ENCODE results near the gene ANGEL2.

The ANGEL2 gene

DNA sequence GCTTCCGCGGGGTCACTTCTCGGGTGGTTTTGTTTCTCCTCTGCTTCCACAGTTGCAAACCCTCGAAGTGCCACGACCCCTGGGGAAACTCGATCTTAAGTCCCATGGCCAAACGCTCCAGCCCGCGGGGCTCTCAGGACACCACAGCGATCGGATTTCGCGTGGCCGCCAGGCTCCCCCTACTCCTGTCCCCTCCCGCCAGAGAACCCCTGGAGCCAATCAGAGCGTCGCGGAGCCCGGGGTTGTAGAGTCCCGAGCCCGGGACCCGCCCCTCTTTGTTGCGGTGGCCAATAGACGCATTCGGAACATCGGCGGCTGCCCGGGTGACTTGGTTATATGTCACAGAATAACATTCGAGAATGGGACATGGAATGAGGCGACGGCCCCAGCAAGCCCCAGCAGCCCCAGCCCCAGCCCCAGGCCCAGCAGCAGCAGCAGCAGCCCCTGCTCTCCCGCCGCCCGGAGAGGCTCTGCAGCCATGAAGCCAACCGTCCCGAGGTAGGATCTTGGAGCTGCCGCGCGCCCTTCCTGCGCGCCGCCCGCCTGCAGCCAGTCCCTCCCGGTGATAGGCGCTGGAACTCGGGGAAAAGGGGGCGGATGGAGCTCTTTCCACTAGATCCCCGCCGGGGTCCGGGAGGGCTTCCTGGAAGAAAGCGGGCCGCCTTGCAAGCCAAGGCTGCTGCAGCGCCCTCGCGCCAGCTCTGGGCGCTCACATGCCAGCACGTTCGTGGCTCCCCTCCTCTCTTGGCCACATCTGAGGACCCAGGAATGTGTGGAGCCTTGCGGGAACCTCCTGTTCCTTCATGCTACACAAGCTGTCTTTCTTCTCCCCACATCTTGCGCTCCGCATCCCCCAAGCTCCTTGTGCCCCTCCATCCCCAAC is 65.2 kb downstream of the ANGEL2 start, which contains the start of gene VASH2:
VASH2 (plus strand) TSS at position 299 of the 883 bp plus-strand sequence. CDS start 1,002 bp downstream, outside the sequence.
- peak; percentile 5 to 34 (median 21) for DNase-seq

DNA sequence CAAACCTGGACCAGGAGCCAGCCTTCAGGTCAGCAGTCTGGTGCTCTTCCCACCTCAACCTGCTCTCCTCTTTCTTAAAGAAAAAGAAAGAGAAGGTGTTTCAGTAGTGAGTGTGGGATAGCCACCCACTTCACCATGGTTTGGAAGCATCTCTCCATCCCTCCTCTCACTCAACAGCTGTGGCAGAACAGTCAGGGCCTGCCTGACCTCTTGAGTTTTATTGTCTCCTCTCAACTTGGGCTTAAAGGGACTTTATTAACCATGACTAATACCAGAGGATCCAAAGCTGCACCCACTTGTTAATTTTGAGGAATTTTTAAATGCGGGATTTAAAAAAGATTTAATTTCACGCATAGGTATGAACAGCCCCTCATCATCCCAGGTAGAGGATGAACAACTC is 65.9 kb downstream of the ANGEL2 start:
- DNase-seq, result no peak

DNA sequence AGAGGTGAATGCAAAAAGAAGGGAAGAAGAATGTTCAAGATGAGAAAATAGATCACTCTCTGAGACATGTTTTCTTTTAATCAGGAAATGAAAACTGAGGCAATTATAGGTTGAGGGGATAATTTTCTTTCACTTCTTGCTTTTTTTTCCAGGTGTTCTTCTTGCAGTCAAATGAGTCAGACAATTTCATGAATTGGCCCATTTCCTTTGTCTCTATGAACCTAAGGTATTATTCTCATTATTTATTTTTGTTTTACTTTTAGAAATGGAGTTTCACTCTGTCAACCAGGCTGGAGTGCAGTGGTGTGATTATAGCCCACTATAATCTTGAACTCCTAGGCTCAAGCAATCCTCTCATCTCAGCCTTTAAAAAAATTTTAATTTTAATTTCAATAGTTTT is 68.8 kb downstream of the ANGEL2 start:
- no peak for DNase-seq

DNA sequence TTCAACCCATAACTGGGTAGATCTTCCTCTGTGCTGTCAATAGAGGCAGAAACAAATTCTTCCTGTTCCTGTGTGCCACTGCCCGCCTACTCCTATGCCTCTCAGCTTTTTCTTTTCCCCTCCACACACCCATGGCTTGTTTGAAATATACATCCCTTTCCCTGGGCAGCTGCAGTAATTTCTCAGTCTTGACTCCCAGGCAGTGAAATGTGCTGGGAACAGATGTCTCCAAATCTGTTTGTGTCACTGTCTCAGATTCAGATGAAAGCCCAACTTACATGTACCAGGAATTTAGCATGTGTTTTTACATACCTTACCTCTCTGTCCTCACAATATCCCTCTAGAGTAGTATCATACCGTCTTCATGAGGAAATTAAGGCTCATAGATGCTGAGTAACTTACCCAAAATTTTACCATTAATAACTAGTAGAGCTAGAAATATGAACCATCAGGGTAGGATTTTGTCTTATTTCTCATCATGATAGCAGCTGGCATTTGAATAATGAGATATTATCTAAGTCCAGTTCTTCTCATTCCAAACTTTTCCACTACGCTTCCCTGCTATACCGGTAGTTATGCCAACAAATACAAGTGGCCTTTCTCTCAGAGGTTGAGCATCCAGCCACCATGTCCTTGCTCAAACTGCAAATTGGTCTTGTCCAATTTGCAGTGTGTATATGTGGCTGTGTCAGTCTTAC is 70.1 kb downstream of the ANGEL2 start:
- no peak for DNase-seq

DNA sequence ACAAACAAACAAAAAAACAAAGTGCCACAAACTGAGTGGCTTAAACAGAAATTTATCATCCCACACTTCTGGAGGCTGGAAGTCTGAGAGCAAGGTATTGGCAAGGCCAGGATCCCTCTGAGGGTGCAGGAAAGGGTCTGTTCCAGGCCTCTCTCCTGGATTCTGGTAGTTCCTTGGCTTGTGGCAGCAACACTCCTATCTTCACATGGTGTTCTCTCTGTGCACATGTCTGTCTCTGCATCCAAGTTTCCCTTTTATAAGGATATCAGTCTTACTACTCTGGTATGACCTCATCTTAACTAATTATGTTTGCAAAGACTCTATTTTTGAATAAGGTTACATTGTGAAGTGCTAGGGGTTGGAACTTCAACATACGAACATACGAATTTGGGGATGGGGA is 70.6 kb downstream of the ANGEL2 start:
- DNase-seq, result no peak

DNA sequence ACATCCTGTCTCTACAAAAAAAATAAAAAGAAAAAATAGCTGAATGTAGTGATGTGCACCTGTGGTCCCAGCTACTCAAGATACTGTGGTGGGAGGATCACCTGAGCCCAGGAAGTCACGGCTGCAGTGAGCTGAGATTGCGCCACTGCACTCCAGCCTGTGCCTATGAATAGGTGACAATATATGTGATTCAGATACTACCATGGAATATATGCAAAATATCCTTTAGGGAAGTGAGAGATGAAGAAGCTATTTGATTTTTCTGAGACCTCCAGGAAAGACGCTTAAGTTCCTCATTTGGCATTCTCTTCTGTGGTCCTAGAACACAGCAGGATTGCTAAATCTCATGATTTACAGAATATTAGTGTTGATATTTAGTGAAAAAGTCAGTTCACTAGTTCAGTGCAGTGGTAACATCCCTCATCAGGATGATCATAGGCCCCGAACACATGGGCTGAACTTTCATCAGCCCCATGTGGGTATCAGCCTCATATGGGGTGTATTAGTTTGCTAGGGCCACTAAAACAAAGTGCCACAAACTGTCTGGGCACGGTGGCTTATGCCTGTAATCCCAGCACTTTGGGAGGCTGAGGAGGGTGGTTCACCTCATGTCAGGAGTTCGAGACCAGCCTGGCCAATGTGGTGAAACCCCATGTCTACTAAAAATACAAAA is 71.3 kb downstream of the ANGEL2 start:
- DNase-seq, result no peak

DNA sequence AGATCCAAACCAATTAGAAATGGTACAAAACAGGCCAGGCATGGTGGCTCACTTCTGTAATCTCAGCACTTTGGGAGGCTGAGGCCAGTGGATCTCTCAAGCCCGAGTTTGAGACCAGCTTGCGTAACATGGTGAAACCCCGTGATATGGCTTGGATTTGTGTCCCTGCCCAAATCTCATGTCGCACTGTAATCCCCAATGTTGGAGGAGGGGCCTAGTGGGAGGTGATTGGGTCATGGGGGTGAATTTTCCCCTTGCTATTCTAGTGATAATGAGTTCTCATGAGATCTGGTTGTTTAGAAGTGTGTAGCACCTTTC is 72.3 kb downstream of the ANGEL2 start:
- no peak for DNase-seq

DNA sequence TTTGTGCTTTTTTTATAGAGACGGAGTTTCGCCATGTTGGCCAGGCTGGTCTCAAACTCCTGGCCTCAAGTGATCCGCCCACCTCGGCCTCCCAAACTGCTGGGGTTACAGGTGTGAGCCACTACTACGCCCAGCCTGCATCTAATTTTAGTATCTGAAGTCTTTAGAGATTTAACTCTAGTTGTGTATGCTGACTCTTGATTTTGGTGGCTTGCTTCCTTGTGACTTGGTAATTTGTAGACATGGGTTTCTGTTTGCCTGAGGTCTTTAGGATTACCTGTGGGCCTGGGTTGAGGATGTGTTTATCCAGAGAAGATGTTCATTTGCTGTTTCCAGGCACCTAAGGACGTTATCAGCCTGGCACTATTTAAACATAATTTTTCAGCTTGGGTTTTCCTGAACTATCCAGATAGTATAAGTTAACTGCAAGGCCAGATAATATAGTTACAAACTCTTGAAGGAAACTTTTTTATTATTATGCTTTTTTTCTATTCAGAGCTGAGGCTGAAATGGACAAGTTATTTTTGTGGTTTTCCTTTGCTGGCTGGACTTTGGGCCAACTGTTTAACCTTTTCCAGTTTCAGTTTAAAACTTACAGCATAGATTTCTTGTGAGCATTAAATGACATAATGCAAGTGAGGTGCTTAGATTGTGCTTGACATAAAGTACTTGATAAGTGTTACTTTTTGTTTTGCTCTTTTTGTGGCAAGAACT is 72.8 kb downstream of the ANGEL2 start:
- DNase-seq, result no peak

All from activated CD4-positive, CD25-positive, alpha-beta regulatory T cell (primary cell).